K562 (cell line): ENCODE results near the gene JMJD1C. TPM values are rescaled to one million over a fixed set of nuclear protein-coding genes. Genes with fewer than 3 reads are reported as not detected.
A peak's percentile ranks its signal among the peaks of the same experiment; 100 is the strongest.
"Not testable (repeated sequence)": the region's sequence is repeated elsewhere in the genome, so short reads cannot be mapped to it uniquely, and the experiment has no call there.

Experiments used
- ATAC-seq: fragments of 200-7000 bp; cut with Tn5 transposase; 3 replicates; pipeline ENCODE4 v1.9.1; 2020; ENCODE audit warnings: moderate library complexity
- BruUV-seq: library from RNA; stranded (reverse); fragments of 400-500 nt; replicated peaks from 2 replicates; lab custom pipeline; 2021; lab: Mats Ljungman, UMichigan
- CTCF ChIA-PET: fragments of 300-600 bp; formaldehyde crosslinking; extraction: SDS; loops from one replicate; lab custom pipeline; 2021; ENCODE audit warnings: low intra/inter-chr PET ratio; lab: Yijun Ruan, JAX
- POLR2A ChIA-PET: fragments of 300-600, 350-650 bp; sonication (Branson Sonifier 250); formaldehyde crosslinking; extraction: SDS; loops from one replicate; lab custom pipeline; 2021; ENCODE audit warnings: antibody characterized with exemption, inconsistent platforms; lab: Yijun Ruan, JAX
- DNase-seq, 4 experiments: peaks; one replicate each; pipeline versions ENCODE4 v3.0.0 to v3.0.0-alpha.2; 2011 to 2018; ENCODE audit warnings: low spot score in 3 of 4, mixed read lengths in 3 of 4; ENCODE audit errors: extremely low read depth in 1 of 4
- FAIRE-seq: peaks from 2 replicates; lab custom pipeline; 2011; peaks lifted over from hg19 to GRCh38; lab: Jason Lieb, UNC
- H2AFZ ChIP-seq: 2 replicates; pipeline ENCODE4 v1.6.0; 2011; ENCODE audit warnings: low read depth, low read length, control low read depth, inconsistent platforms
- H3K27ac ChIP-seq: fragments of 200-600 bp; 3 replicates; pipeline ENCODE4 v1.8.0; 2011; ENCODE audit warnings: low read depth, mild to moderate bottlenecking, control low read depth, inconsistent platforms, low read length, moderate library complexity, mixed read lengths; ENCODE audit errors: extremely low read depth
- H3K27me3 ChIP-seq, 2 experiments: fragments of 300-600 bp in 1 of 2; 2 replicates in 1 of 2; 3 replicates in 1 of 2; pipeline versions ENCODE4 v1.6.0 to v1.8.0; 2011; ENCODE audit warnings: inconsistent platforms in 2 of 2, low read length in 2 of 2, mild to moderate bottlenecking in 1 of 2, mixed read lengths in 1 of 2, moderate library complexity in 1 of 2; ENCODE audit not compliant: control insufficient read depth in 2 of 2, insufficient read depth in 2 of 2
- H3K36me3 ChIP-seq: fragments of 300-600 bp; 3 replicates; pipeline ENCODE4 v1.8.0; 2011; ENCODE audit warnings: mild to moderate bottlenecking, low read length, inconsistent platforms; ENCODE audit not compliant: control insufficient read depth, insufficient read depth
- H3K4me1 ChIP-seq, 2 experiments: fragments of 200-600 bp in 1 of 2; replicated peaks in 1 of 2; 2 replicates in 1 of 2; 3 replicates in 1 of 2; pipeline versions ENCODE4 v1.5.1 to v1.8.0; 2011; ENCODE audit warnings: inconsistent platforms in 2 of 2, low read length in 2 of 2, mild to moderate bottlenecking in 1 of 2, mixed read lengths in 1 of 2, moderate library complexity in 1 of 2; ENCODE audit not compliant: control insufficient read depth in 2 of 2, insufficient read depth in 2 of 2
- H3K4me2 ChIP-seq: 2 replicates; pipeline ENCODE4 v1.6.1; 2011; ENCODE audit warnings: low read length, control low read depth, inconsistent platforms, mixed read lengths; ENCODE audit not compliant: insufficient read depth
- H3K4me3 ChIP-seq: fragments of 200-600 bp; sonication (generic), shearing (Covaris generic); 2 replicates; pipeline ENCODE4 v1.5.1; 2016; ENCODE audit warnings: control low read depth, inconsistent platforms
- H3K79me2 ChIP-seq: fragments of 200-600 bp; 3 replicates; pipeline ENCODE4 v1.8.0; 2011; ENCODE audit warnings: low read length, inconsistent platforms; ENCODE audit not compliant: control insufficient read depth, insufficient read depth
- H3K9ac ChIP-seq, 2 experiments: 2 replicates each; pipeline versions ENCODE4 v1.6.0 to v1.6.1; 2011; ENCODE audit warnings: low read depth in 2 of 2, low read length in 2 of 2, control low read depth in 1 of 2, inconsistent platforms in 1 of 2, mild to moderate bottlenecking in 1 of 2, mixed read lengths in 1 of 2; ENCODE audit not compliant: insufficient read depth in 1 of 2
- H3K9me1 ChIP-seq: one replicate; pipeline ENCODE4 v1.6.0; 2011; ENCODE audit warnings: inconsistent platforms, mild to moderate bottlenecking, low read length, moderate library complexity; ENCODE audit not compliant: control insufficient read depth, insufficient read depth
- H3K9me3 ChIP-seq: replicated peaks from 2 replicates; pipeline ENCODE4 v1.5.1; 2011; ENCODE audit warnings: low read depth, low read length, inconsistent platforms; ENCODE audit not compliant: control insufficient read depth, insufficient read depth
- H4K20me1 ChIP-seq: replicated peaks from 2 replicates; pipeline ENCODE4 v1.6.1; 2011; ENCODE audit warnings: low read length, inconsistent platforms, mixed read lengths; ENCODE audit not compliant: control insufficient read depth, insufficient read depth
- ATF3 ChIP-seq, 2 experiments: fragments of 450-650 bp in 1 of 2; sonication (generic) in 1 of 2; formaldehyde crosslinking in 1 of 2; IDR thresholded peaks in 1 of 2; conservative IDR thresholded peaks in 1 of 2; 2 replicates each; pipeline versions ENCODE4 v1.6.1 to v1.8.1; 2016 to 2023; ENCODE audit warnings: mild to moderate bottlenecking in 2 of 2, moderate library complexity in 2 of 2, inconsistent platforms in 1 of 2, missing genetic modification reagents in 1 of 2
- CEBPB ChIP-seq: fragments of 450-650 bp; IDR thresholded peaks from 2 replicates; pipeline ENCODE4 v1.6.1; 2016; ENCODE audit warnings: missing genetic modification characterization, missing compliant biosample characterization
- CEBPG ChIP-seq, 3 experiments: fragments of 200-800 bp in 1 of 3; sonication (Bioruptor generic) in 1 of 3; sonication (generic) in 1 of 3; formaldehyde crosslinking in 1 of 3; IDR thresholded peaks in 2 of 3; conservative IDR thresholded peaks in 1 of 3; 2 replicates each; pipeline versions ENCODE4 v1.6.1 to v1.8.0; 2016 to 2022; ENCODE audit warnings: missing compliant biosample characterization in 2 of 3, missing genetic modification characterization in 2 of 3, mild to moderate bottlenecking in 1 of 3, missing genetic modification reagents in 1 of 3
- IRF9 ChIP-seq: fragments of 450-650 bp; IDR thresholded peaks from 2 replicates; pipeline ENCODE4 v1.6.1; 2016; ENCODE audit warnings: missing biosample characterization, missing genetic modification characterization
- NFIC ChIP-seq: fragments of 450-650 bp; IDR thresholded peaks from 2 replicates; pipeline ENCODE4 v1.6.1; 2017; ENCODE audit warnings: mild to moderate bottlenecking, inconsistent platforms
- SMARCC2 ChIP-seq: fragments of 450-650 bp; IDR thresholded peaks from 2 replicates; pipeline ENCODE4 v1.6.1; 2017; ENCODE audit warnings: antibody characterized with exemption, moderate library complexity, mild to moderate bottlenecking, low read depth
- SREBF2 ChIP-seq: sonication (generic); formaldehyde crosslinking; IDR thresholded peaks from 2 replicates; pipeline ENCODE4 v1.4.0; 2020; ENCODE audit warnings: mild to moderate bottlenecking, missing genetic modification reagents
- TRIM24 ChIP-seq, 2 experiments: fragments of 450-650 bp; IDR thresholded peaks; 2 replicates each; pipeline ENCODE4 v1.6.1; 2016
- ZBTB7A ChIP-seq: IDR thresholded peaks from 2 replicates; pipeline ENCODE4 v1.6.1; 2011; ENCODE audit warnings: low read depth, mild to moderate bottlenecking, low read length, moderate library complexity, borderline replicate concordance; ENCODE audit not compliant: control insufficient read depth
- WGBS: fragments of 100-300 bp; shearing (Covaris generic); methylation state at CpG from one replicate; pipeline ENCODE4 v1.1.6; 2016; ENCODE audit warnings: low coverage, mixed read lengths; ENCODE audit not compliant: insufficient coverage; ENCODE audit errors: missing lambda C conversion rate; 5-methylcytosine and 5-hydroxymethylcytosine counted together
- in situ Hi-C: fragments of 300-500 bp; cut with MboI; formaldehyde crosslinking; loops from 4 replicates; pipeline ENCODE4 v1.15.0; 2018; ENCODE audit warnings: inconsistent platforms, mixed read lengths
- intact Hi-C: fragments of 100-400 bp; cut with micrococcal nuclease; formaldehyde crosslinking; loops from 2 replicates; pipeline ENCODE4 v1.14.2; 2022
- polyA plus RNA-seq, 8 experiments: library from polyadenylated mRNA; depleted of rRNA in 4 of 8; stranded (reverse) in 5 of 8; unstranded in 3 of 8; fragments of >200 nt; fragmentation: Nextera tagmentation in 2 of 8; fragmentation: Illumina TruSeq in 1 of 8; extraction: Ambion mirVana in 2 of 8; extraction: Trizol in 1 of 8; gene quantifications; 2 replicates each; pipeline versions ENCODE4 v1.2.1 to v1.2.3, GENCODE V29; 2011 to 2014; ENCODE audit warnings: inconsistent platforms in 1 of 8, missing spikeins in 1 of 8
- total RNA-seq, 7 experiments: library from RNA; depleted of rRNA in 6 of 7; stranded (reverse); fragments of >200 nt in 6 of 7; fragmentation: Illumina TruSeq in 2 of 7; extraction: Trizol in 2 of 7; gene quantifications; 2 replicates each; pipeline versions ENCODE4 v1.2.1 to v1.2.3, GENCODE V29; 2011 to 2021; ENCODE audit warnings: low replicate concordance in 1 of 7

The JMJD1C gene
- total and polyA plus RNA-seq, 9 of the 15 experiments (the other 6 are each of a cell fraction or from before 2014, with no cell fraction given), result 25.3 to 68.0 (median 47.2) TPM

GRCh38 chr10:63492317-63492690 lies 26.5 kb upstream of the JMJD1C start:
- H3K79me2 ChIP-seq, result peaks cover 27% of the 10 kb centered on the region
- H3K9me1 ChIP-seq, H3K27me3 ChIP-seq, H2AFZ ChIP-seq, BruUV-seq, H3K9me3 ChIP-seq, FAIRE-seq, CTCF ChIA-PET, H3K27ac ChIP-seq, H3K4me2 ChIP-seq, intact Hi-C loops, H3K9ac ChIP-seq, H3K4me1 ChIP-seq, DNase-seq, in situ Hi-C loops, H3K4me3 ChIP-seq, H4K20me1 ChIP-seq, ATAC-seq, H3K36me3 ChIP-seq: not testable (repeated sequence)
- POLR2A ChIA-PET, result interaction anchor here (1.0 kb wide), 1 partner anchor 12 kb away, joined by 4 read pairs; no protein-coding TSS in a partner anchor
- WGBS, result 78% methylated on average over 6 of the region's 6 CpGs
- TF ChIP-seq NFIC, result 0 out of 2 replicates have a peak, but pooled peaks have one; percentile 30

- Histone ChIP-seq H2AFZ (no peak overlapping the region), H3K79me2 (peaks cover 23% of the 10 kb centered on the region), H4K20me1 (0 out of 2 replicates have a peak, but pooled peaks cover under 1% of the 10 kb centered on the region), H3K27me3 (no peaks in the 10 kb centered on the region), H3K4me2 (no peak overlapping the region), H3K36me3 (0 out of 3 replicates have a peak, but pooled peaks cover 4% of the 10 kb centered on the region), H3K9ac (no peak overlapping the region), H3K27ac (peak overlapping the region; percentile 31; the same call in 1 of the 3 replicates), H3K9me3 (peaks cover 5% of the 10 kb centered on the region; the same call in 1 of the 2 replicates), H3K9me1 (no peaks in the 10 kb centered on the region)
- in situ Hi-C loops (no loop called here), intact Hi-C loops (no loop called here)
- ATAC-seq (peak; percentile 47; the same call in 2 of the 3 replicates), DNase-seq (no peak)
- ChIA-PET POLR2A (interaction anchor here (0.6 to 1.5 kb wide), 2 partner anchors 16 to 20 kb away, joined by 3 read pairs; no protein-coding TSS in a partner anchor), CTCF (no interaction called here)
- whole genome bisulfite sequencing, result 71% methylated on average over 6 of the region's 8 CpGs
- no TSS peak for BruUV-seq
- TF ChIP-seq CEBPG (CRISPR knock-in tag; IDR thresholded peaks at IDR 0.05) (peak; percentile 73; the same call in 1 of the 2 replicates), CEBPG (tag; conservative IDR thresholded peaks at IDR 0.05 in 1 of 2, IDR thresholded peaks at IDR 0.05 in 1 of 2) (peak; percentile 93 to 97), ZBTB7A (no peak), SREBF2 (CRISPR knock-in tag) (no peak), TRIM24 (IDR thresholded peaks at IDR 0.05) (peak; percentile 63 to 66), IRF9 (peak; percentile 57; the same call in 1 of the 2 replicates), CEBPB (peak; percentile 97), SMARCC2 (no peak), ATF3 (IDR thresholded peaks at IDR 0.05) (peak; percentile 59), ATF3 (CRISPR knock-in tag; conservative IDR thresholded peaks at IDR 0.05) (no peak)
- TF ChIP-seq, all 486 proteins: peak for 5
- FAIRE-seq, result no peak
- Histone ChIP-seq H3K4me3 (no peak overlapping the region), H3K4me1 (peaks cover 0 to 6% of the 10 kb centered on the region in 2 experiments; a peak in 2 of 5 replicates)
Measured at GRCh38 chr10:63491588-63492316, 26.0 kb upstream of the JMJD1C start.
